ENCODE measurements around the gene NUP35. TPM values are rescaled to one million over a fixed set of nuclear protein-coding genes. Genes with fewer than 3 reads are reported as not detected.

Gene NUP35
- total RNA-seq, 2 experiments from 2014 or later = 36.0 to 50.5 TPM

Other genes with a start within 250 kb of the NUP35 start
- 10 to 100 TPM in 1 of 2 experiments, 1 to 10 TPM in 1; 9.1 to 11.7 TPM for gene NCKAP1, start 86.0 kb upstream of the NUP35 start, total RNA-seq
- 1 to 10 TPM; 4.0 to 4.2 TPM for gene DUSP19, start 45.7 kb upstream of the NUP35 start, total RNA-seq